K562 treated with DMSO at 1 percent for 48 hours (cell line): ENCODE data around the gene A1CF. TPM values are rescaled to one million over a fixed set of nuclear protein-coding genes. Genes with fewer than 3 reads are reported as not detected.

ENCODE experiments used
- total RNA-seq: library from RNA; unstranded; fragments of 300-600 nt; gene quantifications from 2 replicates; pipeline ENCODE4 v1.2.3, GENCODE V29; 2022; ENCODE audit warnings: low replicate concordance; ENCODE audit errors: extremely low read depth

A1CF gene, protein sequence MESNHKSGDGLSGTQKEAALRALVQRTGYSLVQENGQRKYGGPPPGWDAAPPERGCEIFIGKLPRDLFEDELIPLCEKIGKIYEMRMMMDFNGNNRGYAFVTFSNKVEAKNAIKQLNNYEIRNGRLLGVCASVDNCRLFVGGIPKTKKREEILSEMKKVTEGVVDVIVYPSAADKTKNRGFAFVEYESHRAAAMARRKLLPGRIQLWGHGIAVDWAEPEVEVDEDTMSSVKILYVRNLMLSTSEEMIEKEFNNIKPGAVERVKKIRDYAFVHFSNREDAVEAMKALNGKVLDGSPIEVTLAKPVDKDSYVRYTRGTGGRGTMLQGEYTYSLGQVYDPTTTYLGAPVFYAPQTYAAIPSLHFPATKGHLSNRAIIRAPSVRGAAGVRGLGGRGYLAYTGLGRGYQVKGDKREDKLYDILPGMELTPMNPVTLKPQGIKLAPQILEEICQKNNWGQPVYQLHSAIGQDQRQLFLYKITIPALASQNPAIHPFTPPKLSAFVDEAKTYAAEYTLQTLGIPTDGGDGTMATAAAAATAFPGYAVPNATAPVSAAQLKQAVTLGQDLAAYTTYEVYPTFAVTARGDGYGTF
- total RNA-seq, result not detected in 2 replicates

DNA sequence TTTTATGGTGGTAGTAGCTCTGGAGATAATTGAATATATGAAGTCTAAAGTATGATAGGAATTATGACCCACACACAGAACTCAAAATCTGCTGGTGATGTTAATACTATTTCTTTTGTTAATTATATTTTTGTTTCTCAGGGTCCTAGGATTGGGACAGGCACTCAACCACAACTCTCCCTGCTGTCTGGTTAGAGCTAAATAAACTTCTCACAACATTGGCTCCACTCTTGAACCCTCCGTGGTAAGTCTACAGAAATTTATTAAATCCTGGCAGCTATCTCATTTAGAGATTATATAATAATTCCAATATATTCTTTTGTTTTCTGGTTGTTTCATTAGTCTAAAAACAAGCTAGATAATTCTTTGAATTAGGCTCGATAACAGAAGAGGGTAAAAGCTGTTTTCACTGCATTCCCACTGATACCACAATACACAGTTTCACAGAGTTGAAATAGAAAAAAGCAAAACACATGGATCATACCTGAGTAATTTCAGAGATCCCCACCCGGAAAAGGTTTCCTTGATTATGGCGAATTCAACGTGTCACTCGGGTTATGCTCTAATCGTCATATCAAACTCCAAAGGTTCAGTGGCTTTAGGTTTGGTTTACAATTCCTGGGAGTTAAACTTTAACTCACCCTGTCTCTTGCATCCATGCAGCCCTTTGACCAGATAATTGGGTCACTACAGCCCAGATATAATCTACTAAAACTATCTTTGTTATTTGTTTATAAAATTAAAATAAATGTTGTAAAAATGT, at the start of gene A1CF:
TSS of gene A1CF (minus strand) at position 531 of the 763 bp plus-strand sequence. CDS start 25,687 bp downstream, outside the sequence.

Other genes with a start within 250 kb of the A1CF start
- not detected in 2 replicates for gene ASAH2B, start 145.7 kb downstream of the A1CF start, total RNA-seq
- gene PRKG1, start 188.9 kb upstream of the A1CF start, total RNA-seq, result not detected in 2 replicates